OCI-LY1 (cell line): ENCODE data around the gene CTNNA3.

Experiments
- H2AFZ ChIP-seq: fragments of 200-600 bp; sonication (generic), shearing (Covaris generic); 2 replicates; pipeline ENCODE4 v1.6.0; 2014; ENCODE audit warnings: antibody characterized with exemption, mild to moderate bottlenecking, low read length
- H3F3A ChIP-seq: fragments of 200-600 bp; sonication (generic), shearing (Covaris generic); 2 replicates; pipeline ENCODE4 v1.6.0; 2014; ENCODE audit warnings: mild to moderate bottlenecking, antibody characterized with exemption, low read length, moderate library complexity; ENCODE audit not compliant: insufficient read depth
- H3K27ac ChIP-seq: fragments of 200-600 bp; sonication (generic); 2 replicates; pipeline ENCODE4 v1.5.1; 2014; ENCODE audit warnings: low read length, mixed run types, mild to moderate bottlenecking, low read depth; ENCODE audit not compliant: poor library complexity, severe bottlenecking
- H3K27me3 ChIP-seq: fragments of 200-600 bp; sonication (generic); 2 replicates; pipeline ENCODE4 v1.6.0; 2014; ENCODE audit warnings: antibody characterized with exemption, mild to moderate bottlenecking, low read length, moderate library complexity; ENCODE audit not compliant: insufficient read depth
- H3K36me3 ChIP-seq: fragments of 200-600 bp; sonication (generic); 2 replicates; pipeline ENCODE4 v1.6.1; 2014; ENCODE audit warnings: mild to moderate bottlenecking, antibody characterized with exemption, low read length, moderate library complexity, mixed read lengths; ENCODE audit not compliant: insufficient read depth
- H3K4me1 ChIP-seq: fragments of 200-600 bp; sonication (generic); 2 replicates; pipeline ENCODE4 v1.5.1; 2014; ENCODE audit warnings: mild to moderate bottlenecking, low read length, moderate library complexity; ENCODE audit not compliant: insufficient read depth, severe bottlenecking
- H3K4me2 ChIP-seq: fragments of 200-600 bp; sonication (generic), shearing (Covaris generic); 2 replicates; pipeline ENCODE4 v1.6.1; 2014; ENCODE audit warnings: low read length
- H3K4me3 ChIP-seq: fragments of 200-600 bp; sonication (generic); 2 replicates; pipeline ENCODE4 v1.5.1; 2014; ENCODE audit warnings: low read length, low read depth, mild to moderate bottlenecking, mixed read lengths; ENCODE audit not compliant: poor library complexity, severe bottlenecking
- H3K79me2 ChIP-seq: fragments of 200-600 bp; shearing (Covaris generic); 2 replicates; pipeline ENCODE4 v1.6.1; 2016; ENCODE audit warnings: mixed run types, low read length, mixed read lengths; ENCODE audit not compliant: insufficient read depth
- H3K9ac ChIP-seq: fragments of 200-600 bp; sonication (generic), shearing (Covaris generic); 2 replicates; pipeline ENCODE4 v1.6.1; 2014; ENCODE audit warnings: mild to moderate bottlenecking, low read length, mixed read lengths
- H3K9me2 ChIP-seq: fragments of 200-600 bp; sonication (generic), shearing (Covaris generic); 2 replicates; pipeline ENCODE4 v1.6.1; 2014; ENCODE audit warnings: low read depth, mild to moderate bottlenecking, low read length, mixed read lengths
- H3K9me3 ChIP-seq: fragments of 200-600 bp; shearing (Covaris generic); 2 replicates; pipeline ENCODE4 v1.6.1; 2014; ENCODE audit warnings: low read length, mixed read lengths
- H4K20me1 ChIP-seq: fragments of 200-600 bp; sonication (generic), shearing (Covaris generic); 2 replicates; pipeline ENCODE4 v1.6.0; 2016; ENCODE audit warnings: mild to moderate bottlenecking, low read length; ENCODE audit not compliant: insufficient read depth
- EZH2 ChIP-seq: fragments of 200-600 bp; sonication (generic), shearing (Covaris generic); IDR thresholded peaks from 2 replicates; pipeline ENCODE4 v1.8.0; 2017; ENCODE audit warnings: borderline replicate concordance, mixed run types, mild to moderate bottlenecking, antibody characterized with exemption, low read length, moderate library complexity, mixed read lengths
- TF ChIP-seq, protein P1 (sequence below): fragments of 200-600 bp; sonication (generic), shearing (Covaris generic); IDR thresholded peaks from 2 replicates; pipeline ENCODE4 v1.5.1; 2017; ENCODE audit warnings: mild to moderate bottlenecking, antibody characterized with exemption, low read length, moderate library complexity, mixed read lengths

Gene CTNNA3

DNA sequence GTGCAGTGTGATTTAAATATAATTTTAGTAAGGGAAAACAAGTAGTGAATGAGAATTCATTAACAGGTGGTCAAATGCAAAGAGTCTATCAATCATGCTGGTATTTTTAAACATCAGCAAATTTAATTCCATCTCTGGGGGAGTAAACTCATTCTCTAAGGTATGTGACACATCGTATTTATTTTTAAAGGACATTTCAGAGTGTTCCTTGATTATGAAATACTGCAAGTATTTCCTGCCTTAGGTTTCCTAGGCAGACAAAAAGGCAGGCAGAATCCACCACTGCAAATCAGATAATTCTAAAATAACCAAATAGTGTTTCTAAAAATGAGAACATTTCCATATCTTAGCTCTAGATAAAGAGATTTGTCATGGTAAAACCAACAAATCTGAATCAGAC, 576.3 kb downstream of the CTNNA3 start:
- H3K9ac ChIP-seq: no peak overlapping the region
- H4K20me1 ChIP-seq: no peaks in the 10 kb centered on the region
- H3K27ac ChIP-seq: no peak overlapping the region
- no peaks in the 10 kb centered on the region for H3K4me1 ChIP-seq
- no peaks in the 10 kb centered on the region for H3F3A ChIP-seq
- no peak overlapping the region for H3K4me3 ChIP-seq
- TF ChIP-seq, protein P1, sequence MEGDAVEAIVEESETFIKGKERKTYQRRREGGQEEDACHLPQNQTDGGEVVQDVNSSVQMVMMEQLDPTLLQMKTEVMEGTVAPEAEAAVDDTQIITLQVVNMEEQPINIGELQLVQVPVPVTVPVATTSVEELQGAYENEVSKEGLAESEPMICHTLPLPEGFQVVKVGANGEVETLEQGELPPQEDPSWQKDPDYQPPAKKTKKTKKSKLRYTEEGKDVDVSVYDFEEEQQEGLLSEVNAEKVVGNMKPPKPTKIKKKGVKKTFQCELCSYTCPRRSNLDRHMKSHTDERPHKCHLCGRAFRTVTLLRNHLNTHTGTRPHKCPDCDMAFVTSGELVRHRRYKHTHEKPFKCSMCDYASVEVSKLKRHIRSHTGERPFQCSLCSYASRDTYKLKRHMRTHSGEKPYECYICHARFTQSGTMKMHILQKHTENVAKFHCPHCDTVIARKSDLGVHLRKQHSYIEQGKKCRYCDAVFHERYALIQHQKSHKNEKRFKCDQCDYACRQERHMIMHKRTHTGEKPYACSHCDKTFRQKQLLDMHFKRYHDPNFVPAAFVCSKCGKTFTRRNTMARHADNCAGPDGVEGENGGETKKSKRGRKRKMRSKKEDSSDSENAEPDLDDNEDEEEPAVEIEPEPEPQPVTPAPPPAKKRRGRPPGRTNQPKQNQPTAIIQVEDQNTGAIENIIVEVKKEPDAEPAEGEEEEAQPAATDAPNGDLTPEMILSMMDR: no peak
- no peak for TF ChIP-seq EZH2
- no peaks in the 10 kb centered on the region for H3K36me3 ChIP-seq
- H3K9me3 ChIP-seq: no peaks in the 10 kb centered on the region
- no peaks in the 10 kb centered on the region for H3K9me2 ChIP-seq
- H3K27me3 ChIP-seq: no peaks in the 10 kb centered on the region
- no peaks in the 10 kb centered on the region for H3K79me2 ChIP-seq
- no peak overlapping the region for H2AFZ ChIP-seq
- no peak overlapping the region for H3K4me2 ChIP-seq

DNA sequence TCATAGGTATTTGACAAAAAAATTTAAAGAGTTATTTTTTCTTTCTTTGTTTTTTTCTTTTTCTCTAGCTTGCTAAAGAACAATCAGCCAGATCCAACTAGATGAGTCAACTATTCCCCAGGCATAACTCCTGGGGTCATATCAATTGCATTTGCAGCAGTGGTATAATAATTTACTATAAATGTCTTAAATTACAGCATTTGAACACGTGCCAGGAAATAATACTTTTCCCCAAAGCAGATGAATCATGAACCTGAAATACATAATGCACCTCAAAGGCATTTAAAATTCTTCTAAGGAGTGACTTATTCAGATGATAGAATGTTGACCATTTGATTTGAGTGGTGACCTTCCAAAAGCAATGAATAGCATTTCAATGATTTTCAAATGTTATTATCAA, 580.0 kb downstream of the CTNNA3 start:
- Histone ChIP-seq H3K79me2 (no peaks in the 10 kb centered on the region), H3K27ac (no peak overlapping the region), H3K9ac (no peak overlapping the region), H3K9me3 (no peaks in the 10 kb centered on the region), H4K20me1 (no peaks in the 10 kb centered on the region), H2AFZ (no peak overlapping the region), H3K4me3 (no peak overlapping the region), H3F3A (no peaks in the 10 kb centered on the region), H3K27me3 (no peaks in the 10 kb centered on the region), H3K4me1 (no peaks in the 10 kb centered on the region), H3K36me3 (no peaks in the 10 kb centered on the region), H3K9me2 (no peaks in the 10 kb centered on the region), H3K4me2 (no peak overlapping the region)
- TF ChIP-seq, protein P1: no peak
- TF ChIP-seq EZH2: no peak

DNA sequence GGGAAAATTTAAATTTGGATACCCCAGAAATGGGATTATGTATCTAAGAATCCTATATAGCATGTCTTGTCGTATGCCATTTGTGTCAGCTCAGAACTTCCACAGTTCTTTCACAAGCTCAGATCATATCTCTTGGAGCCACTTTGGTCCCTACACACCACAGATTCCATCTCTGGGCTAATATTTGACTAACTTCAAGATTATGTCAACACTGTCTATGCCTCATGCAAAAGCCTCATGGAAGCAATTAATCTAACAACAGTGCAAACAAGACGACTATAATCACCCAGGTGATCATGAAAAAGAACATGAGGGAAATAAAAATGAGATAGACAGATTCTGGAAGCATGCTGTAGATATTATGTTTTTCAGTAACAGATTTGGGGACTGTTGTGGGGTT, 581.0 kb downstream of the CTNNA3 start:
- no peak overlapping the region for H2AFZ ChIP-seq
- H3K27ac ChIP-seq: no peak overlapping the region
- no peaks in the 10 kb centered on the region for H4K20me1 ChIP-seq
- H3K36me3 ChIP-seq: no peaks in the 10 kb centered on the region
- H3K27me3 ChIP-seq: no peaks in the 10 kb centered on the region
- no peaks in the 10 kb centered on the region for H3K9me2 ChIP-seq
- no peaks in the 10 kb centered on the region for H3K9me3 ChIP-seq
- no peak overlapping the region for H3K9ac ChIP-seq
- no peak for TF ChIP-seq EZH2
- TF ChIP-seq, protein P1: no peak
- H3K79me2 ChIP-seq: no peaks in the 10 kb centered on the region
- no peak overlapping the region for H3K4me2 ChIP-seq
- no peak overlapping the region for H3K4me3 ChIP-seq
- H3K4me1 ChIP-seq: no peaks in the 10 kb centered on the region
- H3F3A ChIP-seq: no peaks in the 10 kb centered on the region
